NCI-H2107 (cell line): Measurements from ENCODE around the gene CCND2.
"Not testable (repeated sequence)": the region's sequence is repeated elsewhere in the genome, so short reads cannot be mapped to it uniquely, and the experiment has no call there.

ENCODE experiments used
- DNase-seq: peaks from one replicate; lab custom pipeline; 2025; lab: John Stamatoyannopoulos, UW

Gene CCND2

DNA sequence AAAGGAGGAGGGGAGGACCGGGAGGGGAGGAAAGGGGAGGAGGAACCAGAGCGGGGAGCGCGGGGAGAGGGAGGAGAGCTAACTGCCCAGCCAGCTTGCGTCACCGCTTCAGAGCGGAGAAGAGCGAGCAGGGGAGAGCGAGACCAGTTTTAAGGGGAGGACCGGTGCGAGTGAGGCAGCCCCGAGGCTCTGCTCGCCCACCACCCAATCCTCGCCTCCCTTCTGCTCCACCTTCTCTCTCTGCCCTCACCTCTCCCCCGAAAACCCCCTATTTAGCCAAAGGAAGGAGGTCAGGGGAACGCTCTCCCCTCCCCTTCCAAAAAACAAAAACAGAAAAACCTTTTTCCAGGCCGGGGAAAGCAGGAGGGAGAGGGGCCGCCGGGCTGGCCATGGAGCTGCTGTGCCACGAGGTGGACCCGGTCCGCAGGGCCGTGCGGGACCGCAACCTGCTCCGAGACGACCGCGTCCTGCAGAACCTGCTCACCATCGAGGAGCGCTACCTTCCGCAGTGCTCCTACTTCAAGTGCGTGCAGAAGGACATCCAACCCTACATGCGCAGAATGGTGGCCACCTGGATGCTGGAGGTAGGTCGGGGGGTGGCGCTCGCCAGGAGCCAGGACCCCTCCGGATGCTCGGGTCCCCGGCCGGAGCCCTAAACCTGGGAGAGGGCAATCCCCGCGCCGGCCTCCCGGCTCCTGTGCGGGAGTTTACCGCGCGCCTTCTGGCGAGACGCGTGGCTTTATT, at the start of gene CCND2:
Gene CCND2 (plus strand): TSS at position 111 of the 744 bp plus-strand sequence. CDS start 279 bp downstream, at position 390.
- DNase-seq: no peak

DNA sequence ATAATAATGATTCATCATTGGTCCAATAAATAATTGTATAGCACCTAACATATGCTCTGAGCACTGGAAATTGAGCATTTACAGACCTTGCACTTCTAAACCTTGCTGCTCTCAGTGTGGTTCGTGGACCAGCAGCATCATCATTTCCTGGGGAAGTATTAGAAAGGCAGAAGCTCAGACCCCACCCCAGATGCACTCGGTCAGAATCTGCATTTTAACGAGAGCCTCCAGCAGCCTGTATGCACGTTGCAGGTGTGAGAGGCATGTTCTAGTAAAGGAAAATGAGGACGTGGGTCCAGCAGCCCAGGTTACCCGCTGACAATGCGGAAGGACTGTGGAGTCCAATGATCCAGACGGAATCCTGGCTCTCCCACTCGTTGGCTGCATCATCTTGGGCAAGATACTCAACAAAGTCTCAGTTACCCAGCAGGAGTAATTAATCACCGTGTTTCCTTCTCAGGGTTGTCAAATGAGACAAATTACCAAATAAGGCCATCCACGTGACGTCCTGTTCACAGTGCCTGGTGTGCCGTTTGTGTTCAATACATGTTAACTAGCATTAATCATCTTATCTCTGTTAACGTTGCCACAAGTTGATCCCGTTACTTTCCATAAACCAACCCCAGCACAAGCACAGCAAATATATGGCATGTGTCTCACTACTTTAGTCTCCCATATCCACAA, 49.2 kb upstream of the CCND2 start:
- DNase-seq: no peak

DNA sequence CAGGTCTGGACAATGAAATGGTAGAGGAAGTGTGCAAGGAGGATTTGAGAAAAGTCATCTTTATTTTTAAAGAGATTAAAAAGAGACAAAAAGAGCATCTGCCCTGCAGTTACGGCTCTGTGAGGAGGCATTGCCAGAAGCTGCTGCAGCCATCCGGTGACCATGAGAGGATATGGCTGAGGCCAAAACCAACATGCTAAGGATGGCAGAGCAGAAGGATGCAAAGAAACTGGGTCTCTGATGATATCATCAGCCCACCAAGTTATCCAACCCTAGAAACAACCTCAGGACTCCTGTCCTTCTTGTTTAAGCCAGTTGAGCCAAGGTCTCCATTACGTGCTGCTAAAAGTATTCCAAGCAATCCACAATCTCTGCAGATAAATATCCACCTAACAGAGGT, 48.0 kb upstream of the CCND2 start:
- DNase-seq: no peak

DNA sequence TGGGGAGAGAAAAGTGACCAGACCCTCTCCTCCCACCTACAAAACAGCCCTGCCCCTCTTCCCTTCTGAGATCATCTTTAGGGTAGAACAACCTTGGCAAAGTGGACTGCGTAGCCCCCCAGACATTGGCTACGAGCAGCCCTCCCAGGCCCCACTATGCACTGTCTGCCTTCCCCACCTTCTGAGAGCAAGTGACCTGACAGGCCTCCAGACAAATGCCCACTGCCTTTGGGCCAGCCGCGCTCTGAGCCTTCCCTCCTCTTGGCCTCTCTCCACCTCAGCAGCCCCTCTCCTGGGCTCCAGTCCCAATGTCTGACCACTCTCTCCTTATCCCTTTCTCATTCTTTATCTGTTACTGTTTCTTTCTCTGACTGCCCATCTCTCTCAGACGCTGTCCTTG, 46.5 kb upstream of the CCND2 start:
- DNase-seq: no peak

DNA sequence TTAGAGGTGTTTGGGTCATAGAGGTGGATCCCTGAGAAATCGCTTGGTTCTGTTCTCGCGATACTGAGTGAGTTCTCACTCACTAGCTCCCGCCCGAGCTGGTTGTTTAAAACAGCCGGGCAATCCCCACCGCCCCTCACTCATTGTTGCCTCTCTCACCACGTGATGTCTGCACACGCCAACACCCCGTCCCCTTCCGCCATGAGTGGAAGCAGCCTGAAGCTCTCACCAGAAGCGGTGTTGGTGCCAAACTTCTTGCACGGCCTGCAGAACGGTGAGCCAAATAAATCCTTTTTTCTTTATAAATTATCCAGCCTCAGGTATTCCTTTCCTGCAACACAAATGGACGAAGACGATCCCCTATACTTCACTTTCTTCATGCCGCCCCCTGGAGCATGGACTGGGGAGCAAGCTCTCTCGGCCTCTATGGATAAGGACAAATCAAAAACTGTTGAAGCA, 45.4 kb upstream of the CCND2 start:
- DNase-seq: no peak

DNA sequence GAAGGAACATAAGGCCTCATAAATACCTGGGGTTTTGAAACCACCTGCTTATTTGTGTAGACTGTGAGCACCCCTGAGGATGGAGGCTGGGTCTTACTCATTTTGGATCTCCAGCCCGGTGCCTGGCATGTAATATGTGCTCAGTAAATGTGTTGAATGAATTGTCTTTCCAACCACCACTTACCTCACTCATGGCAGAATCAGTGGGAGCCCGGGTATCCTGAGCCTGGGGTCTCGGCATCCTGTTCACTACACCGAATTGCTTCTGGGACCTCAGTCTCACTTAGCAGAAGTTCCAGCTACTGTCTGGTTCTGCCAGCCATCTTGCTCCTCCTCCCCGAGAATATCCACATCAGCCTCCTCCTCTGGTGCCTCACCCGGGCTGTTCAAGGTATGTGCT, 43.0 kb upstream of the CCND2 start:
- DNase-seq: no peak

DNA sequence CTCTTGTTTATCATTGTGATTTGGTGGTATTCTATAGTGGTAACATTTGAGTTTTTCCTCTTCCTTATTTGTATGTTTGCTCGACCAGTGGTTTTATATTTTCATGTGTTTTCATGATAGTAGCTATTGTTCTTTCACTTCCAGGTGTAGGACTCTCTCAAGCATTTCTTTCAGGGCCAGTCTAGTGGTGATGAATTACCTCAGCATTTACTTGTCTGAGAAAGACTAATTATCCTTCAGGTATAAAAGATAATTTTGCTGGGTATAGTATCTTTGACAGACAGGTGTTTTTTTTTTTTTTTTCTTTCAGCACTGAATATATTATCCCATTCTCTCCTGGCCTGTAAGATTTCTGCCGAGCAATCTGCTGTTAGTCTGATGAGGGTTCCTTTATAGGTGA, 35.0 kb upstream of the CCND2 start:
- no peak for DNase-seq

DNA sequence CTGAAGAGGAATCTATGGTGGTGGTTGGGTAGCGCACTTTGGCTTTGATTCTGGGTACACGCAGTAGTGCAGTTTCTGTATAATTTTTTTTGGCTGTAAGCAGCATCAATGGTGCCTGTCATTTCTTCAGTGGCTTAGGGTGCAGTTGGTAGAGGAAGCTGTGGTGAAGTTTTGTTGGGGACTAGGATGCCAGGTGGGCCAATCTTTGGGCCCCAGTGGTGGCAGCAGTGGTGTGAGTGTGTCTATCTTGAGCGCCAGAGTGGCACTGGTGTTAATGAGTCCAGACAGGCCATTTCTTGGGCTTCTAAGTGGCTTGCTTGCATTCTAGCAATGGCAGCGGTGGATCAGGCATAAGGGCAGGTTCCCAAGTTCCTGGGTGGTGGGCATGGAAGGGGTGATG, 33.8 kb upstream of the CCND2 start:
- no peak for DNase-seq

DNA sequence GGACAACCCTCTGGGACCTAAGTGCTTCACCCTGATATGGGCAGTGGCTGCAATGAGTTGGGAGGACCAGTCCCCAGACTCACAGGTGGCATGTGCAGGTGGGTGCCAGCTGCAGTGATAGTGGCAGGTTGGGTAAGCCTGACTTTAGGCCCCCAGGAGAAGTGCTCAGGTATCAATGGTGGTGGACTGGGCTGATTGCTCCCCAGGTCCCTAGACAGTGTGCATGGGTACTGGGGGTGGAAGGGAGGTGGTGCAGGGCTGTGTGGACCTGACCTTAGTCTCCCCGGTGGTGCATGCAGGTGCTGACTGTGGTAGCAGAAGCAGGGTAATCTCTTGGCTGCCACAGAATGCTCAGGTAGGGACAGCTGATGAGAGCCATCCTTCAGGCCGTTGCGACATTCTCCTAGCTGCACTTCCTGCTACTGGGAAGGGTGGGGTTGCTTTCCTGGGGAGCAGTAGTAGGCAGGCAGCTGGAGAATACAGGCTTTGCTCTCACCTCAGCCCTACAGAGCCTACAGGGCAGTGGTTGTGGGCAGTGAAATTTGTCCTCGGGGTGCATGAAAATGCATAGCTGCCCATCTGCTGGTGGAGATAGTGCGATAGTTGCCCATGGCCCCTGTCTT, 33.3 kb upstream of the CCND2 start:
- DNase-seq: no peak

DNA sequence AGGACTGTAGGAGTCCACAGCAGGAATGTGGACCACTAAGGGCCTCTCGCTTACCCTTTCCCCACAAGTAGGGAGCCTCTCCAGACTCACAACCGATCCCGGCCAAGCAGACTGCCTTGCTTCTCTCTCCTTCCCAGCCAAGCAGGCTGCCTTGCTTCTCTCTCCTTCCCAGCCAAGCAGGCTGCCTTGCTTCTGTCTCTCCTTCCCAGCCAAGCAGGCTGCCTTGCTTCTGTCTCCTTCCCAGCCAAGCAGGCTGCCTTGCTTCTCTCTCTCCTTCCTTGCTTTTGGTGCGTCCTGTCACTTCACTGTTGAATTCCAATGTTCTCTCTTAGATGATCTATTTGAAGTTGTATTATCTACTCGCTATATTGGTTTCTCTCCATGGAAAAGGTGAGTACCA, 32.6 kb upstream of the CCND2 start:
- no peak for DNase-seq

DNA sequence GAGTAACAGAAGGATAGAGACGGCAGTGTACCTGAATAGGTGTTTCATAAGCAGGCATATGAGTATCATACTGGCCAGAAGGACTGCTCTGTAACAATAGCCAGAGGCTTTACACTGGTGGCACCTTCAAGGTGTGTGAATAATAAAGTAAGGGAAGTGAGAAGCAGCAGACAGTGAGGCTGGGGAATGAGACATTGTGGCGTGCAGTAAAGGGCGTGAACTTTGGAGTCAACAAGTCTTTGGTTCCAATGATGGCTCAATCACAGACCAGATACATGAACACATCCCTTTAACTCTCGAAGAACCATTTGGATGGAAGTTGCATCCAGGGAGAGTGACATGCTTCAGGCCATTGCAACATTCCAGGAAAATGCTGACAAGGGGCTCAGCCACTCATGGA, 32.0 kb upstream of the CCND2 start:
- no peak for DNase-seq

DNA sequence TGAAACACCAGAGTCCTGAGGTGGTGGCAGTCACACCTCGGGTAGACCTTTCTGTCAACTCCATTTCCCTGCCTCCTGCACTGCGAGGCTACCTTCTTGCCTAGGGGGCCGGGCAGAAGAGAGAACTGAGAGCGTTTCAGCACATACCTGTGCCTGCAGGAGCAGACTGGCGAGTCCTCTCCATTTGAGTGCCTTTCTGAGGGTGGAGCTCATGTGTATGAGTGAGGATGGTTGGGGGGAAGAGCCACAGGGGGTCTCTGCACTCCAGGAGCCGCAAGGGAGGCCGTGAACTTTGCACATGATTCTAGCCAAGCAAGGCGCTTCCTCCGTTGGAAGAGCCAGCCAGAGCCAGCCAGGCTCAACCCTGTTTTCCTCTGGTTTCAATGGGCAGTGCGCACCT, 31.0 kb upstream of the CCND2 start:
- DNase-seq: no peak

DNA sequence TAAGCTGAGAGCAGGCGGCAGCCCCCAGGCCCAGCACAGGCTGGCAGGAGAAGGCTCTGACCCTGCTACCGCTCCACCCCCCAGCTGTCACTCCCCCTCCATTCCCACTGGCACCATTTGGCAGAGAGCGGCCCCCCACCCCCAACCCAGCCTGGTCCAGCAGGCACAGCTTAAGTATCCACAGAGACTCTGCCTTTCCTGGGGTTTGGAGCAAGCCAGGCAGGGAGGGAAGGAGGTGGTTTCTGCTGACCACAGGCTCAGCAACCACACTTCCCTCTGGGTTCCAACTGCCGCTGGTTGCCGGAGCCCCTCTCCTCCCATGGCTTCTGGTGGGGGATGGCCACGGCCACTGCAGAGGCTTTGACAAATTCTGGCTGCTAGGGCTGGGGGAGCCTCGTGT, 30.5 kb upstream of the CCND2 start:
- DNase-seq: no peak

DNA sequence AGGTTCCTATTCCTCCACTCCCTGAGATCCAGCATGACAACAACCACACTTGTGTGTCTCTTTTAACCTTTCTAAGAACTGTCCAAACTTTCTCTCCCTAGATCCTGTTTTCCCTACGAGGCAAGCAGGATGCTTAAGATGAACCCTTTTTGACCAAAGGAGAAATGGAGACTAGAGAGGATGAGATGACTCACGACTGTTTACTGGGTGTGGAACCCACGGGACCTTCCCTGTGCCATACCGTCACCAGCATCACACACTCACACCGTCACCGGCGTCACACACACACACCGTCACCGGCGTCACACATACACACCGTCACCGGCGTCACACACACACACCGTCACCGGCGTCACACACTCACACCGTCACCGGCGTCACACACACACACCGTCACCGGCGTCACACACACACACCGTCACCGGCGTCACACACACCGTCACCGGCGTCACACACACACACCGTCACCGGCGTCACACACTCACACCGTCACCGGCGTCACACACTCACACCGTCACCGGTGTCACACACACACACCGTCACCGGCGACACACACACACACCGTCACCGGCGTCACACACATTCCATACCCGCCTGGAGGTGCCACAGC, 30.0 kb upstream of the CCND2 start:
- DNase-seq: not testable (repeated sequence)

DNA sequence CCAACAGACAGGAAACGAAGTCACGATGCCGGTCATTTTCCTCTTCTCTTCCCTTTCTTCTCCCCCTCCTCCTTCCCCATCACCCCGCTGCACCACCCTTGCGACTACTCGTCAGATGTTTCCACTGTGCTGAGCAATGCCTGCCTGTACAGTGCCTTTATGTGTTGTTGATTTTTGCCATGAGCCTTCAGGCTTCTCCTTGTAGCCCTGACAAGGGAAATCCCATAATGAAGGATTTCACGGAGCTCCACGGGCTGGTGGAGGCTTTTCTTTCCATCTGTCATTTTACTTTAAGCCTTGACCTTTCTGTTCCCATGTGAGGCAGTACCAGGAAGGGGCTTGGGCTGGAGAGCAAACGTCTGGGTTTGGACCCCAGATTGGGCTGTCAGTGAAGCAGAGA, 28.7 kb upstream of the CCND2 start:
- DNase-seq: no peak

DNA sequence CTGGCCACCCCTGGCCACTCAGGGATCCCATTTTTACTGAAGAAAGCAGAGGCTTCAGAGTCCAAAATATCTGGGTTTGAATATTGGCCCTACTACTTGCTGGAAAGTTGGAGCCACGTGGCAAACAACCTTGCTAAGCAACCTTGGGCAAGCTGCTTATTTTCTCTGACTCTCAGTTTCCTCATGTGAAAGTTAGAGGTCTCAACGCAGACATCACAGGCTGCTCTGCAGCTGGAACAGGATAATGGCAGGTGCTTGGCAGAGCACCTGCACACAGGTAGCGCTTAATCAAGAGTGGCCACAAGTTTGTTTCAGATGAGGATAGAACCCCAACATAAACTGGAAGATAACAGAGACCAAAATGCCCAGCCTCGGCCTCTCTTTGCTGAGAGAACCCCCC, 28.1 kb upstream of the CCND2 start:
- DNase-seq: no peak

DNA sequence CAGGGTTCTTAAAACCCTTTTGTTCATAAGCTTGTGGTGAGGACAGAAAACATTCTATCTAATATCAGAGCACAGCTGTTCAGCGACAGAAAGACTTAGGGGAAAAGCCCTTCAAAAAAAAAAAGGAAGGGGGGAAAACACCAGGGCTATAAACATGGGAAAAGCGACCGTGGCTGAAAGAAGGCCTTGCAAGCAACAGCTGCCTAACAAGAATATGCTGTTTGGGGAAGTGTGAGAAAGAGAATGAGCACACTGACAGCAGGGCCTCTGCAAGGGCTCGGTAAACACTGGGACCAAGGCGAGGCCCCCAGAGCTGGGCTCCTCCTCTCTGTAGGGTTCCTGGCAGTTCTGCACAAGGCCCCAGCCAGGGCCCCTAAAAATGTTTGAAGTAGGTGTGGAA, 27.4 kb upstream of the CCND2 start:
- DNase-seq: no peak

DNA sequence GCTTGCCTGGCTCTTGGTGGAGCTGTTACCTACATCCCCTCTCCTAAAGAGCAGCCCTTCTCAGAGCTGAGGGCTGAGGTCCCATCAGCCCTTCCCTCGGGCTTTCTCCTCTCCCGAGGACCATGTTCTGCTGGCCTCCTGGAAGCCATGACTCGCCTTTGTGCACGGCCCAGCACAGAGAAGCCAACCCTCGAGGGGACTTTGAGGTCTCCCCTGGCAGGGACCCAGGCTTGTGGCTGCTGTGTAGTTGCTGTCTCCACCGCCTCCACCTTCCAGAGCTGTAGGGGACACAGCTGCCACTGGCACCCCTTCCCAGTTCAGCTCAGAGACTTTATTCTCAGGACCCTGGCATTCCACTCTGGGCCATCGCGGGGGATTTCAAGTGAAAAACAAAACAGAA, 22.9 kb upstream of the CCND2 start:
- no peak for DNase-seq

DNA sequence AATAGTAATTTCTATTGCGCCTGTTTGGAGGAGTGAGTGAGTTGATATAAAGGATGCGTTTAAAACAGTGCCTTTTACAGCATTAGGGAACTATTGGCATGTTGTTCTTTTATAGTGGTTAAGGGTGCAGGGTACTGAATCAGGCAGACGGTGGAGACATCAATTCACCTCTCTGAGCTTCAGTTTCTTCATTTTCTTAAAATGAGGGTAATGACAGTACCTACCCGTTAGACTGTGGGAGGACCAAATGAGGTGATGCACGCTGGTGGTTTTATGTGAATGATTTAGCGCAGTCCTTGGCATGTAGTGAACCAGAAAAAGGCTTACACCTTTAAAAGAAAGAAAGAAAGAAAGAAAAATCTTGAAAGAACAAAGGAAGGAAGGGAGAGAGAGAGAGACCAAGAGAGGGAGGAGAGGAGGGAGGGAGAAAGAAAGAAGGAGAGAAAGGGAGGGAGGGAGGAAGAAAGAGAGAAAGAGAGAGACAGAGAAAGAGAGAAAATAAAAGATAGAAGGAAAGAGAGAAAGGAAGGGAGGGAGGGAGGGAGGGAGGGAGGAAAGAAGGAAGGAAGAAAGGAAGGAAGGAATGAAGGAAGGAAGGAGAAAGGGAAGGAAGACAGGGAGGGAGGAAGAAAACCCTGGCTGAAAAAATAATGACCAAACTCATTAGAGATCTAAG, 22.2 kb upstream of the CCND2 start:
- no peak for DNase-seq

DNA sequence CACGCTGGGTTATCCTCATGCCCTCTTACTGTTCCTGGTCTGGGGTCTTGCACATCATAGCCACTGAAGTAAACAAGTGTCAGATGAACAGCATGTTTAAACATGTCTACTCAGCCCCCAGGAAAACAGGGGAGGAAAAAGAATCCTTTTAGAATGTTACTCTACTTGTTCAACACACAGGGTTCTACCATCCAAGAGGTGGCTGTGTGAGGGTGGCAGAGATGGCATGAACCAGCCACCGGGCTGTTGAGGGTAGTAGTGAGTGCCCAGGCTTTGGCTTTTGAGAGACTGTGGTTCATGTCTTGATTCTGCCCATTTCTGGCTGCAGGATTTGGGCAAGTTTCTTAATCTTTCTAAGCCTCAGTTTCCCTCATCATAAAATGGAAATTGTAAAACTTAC, 21.6 kb upstream of the CCND2 start:
- DNase-seq: no peak

DNA sequence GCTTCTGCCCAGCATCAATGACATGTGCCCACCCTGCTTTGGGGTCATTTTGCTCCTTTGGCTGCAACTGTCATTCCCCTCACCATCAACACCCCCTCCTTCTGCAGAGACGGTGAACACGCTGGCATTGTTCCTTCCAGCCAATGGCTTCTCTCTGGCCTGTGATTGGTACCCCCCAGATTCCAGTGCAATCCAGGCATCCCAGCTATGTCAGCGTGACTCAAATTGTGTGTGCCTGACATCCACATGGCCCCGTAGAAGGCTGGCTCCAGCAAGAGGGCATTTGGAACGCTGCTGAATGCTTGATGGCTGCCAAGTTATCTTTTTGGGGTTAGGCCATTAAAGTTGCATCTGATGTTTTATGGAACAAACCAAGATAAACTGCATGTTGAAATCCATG, 21.0 kb upstream of the CCND2 start:
- no peak for DNase-seq
